ENCODE data around the gene CDHR4. TPM values are rescaled to one million over a fixed set of nuclear protein-coding genes. Genes with fewer than 3 reads are reported as not detected.
A peak's percentile ranks its signal among the peaks of the same experiment; 100 is the strongest.
"Not testable (repeated sequence)": the region's sequence is repeated elsewhere in the genome, so short reads cannot be mapped to it uniquely, and the experiment has no call there.

CDHR4 gene
- total and polyA plus RNA-seq, 2 experiments from 2014 or later: 0.57 TPM

DNA sequence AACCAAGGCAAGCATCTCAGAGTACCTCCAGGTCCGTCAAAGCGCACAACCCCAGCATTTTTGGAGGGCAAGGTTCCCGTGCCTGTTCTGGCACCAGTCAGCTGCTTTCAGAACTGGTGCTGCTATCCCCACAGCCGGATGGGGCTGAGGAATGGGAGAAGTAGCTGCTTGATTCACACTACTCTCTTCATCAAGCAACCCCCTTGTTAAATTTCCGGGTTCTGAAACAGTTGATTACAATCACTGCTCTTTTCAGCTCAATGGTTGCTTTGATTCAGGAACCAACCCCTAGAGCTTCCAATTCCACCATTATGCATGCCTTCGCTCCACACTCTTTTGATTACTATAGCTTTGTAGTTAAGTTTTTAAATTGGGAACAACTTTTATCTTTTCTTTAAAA is 26.3 kb upstream of the CDHR4 start:
- no peak overlapping the region for H3K4me2 ChIP-seq
- TF ChIP-seq, protein P1, sequence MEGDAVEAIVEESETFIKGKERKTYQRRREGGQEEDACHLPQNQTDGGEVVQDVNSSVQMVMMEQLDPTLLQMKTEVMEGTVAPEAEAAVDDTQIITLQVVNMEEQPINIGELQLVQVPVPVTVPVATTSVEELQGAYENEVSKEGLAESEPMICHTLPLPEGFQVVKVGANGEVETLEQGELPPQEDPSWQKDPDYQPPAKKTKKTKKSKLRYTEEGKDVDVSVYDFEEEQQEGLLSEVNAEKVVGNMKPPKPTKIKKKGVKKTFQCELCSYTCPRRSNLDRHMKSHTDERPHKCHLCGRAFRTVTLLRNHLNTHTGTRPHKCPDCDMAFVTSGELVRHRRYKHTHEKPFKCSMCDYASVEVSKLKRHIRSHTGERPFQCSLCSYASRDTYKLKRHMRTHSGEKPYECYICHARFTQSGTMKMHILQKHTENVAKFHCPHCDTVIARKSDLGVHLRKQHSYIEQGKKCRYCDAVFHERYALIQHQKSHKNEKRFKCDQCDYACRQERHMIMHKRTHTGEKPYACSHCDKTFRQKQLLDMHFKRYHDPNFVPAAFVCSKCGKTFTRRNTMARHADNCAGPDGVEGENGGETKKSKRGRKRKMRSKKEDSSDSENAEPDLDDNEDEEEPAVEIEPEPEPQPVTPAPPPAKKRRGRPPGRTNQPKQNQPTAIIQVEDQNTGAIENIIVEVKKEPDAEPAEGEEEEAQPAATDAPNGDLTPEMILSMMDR (IDR thresholded peaks at IDR 0.05; ENCODE audit: poor library complexity): no peak
- no peak for TF ChIP-seq EZH2 (IDR thresholded peaks at IDR 0.05; ENCODE audit: borderline replicate concordance)
- no peaks in the 10 kb centered on the region for H3K4me1 ChIP-seq (ENCODE audit: insufficient read depth)
- no peak overlapping the region for H3K4me3 ChIP-seq
- no peaks in the 10 kb centered on the region for H3K9me3 ChIP-seq (ENCODE audit: low read depth)
- no peak for DNase-seq (ENCODE audit: low spot score)
- no peaks in the 10 kb centered on the region for H3K27me3 ChIP-seq
- no peaks in the 10 kb centered on the region for H3K9me2 ChIP-seq (replicated peaks; ENCODE audit: insufficient read depth)
- H3K27ac ChIP-seq: no peak overlapping the region
- no peaks in the 10 kb centered on the region for H3K36me3 ChIP-seq (replicated peaks; ENCODE audit: insufficient read depth, low read depth)
- H3K79me2 ChIP-seq: no peaks in the 10 kb centered on the region
- WGBS (ENCODE audit: low lambda C conversion rate, missing lambda C conversion rate): 90% methylated on average over 6 of the region's 6 CpGs
- H4K20me1 ChIP-seq (ENCODE audit: insufficient read depth, poor library complexity, severe bottlenecking): no peaks in the 10 kb centered on the region
- H2AFZ ChIP-seq: no peak overlapping the region

DNA sequence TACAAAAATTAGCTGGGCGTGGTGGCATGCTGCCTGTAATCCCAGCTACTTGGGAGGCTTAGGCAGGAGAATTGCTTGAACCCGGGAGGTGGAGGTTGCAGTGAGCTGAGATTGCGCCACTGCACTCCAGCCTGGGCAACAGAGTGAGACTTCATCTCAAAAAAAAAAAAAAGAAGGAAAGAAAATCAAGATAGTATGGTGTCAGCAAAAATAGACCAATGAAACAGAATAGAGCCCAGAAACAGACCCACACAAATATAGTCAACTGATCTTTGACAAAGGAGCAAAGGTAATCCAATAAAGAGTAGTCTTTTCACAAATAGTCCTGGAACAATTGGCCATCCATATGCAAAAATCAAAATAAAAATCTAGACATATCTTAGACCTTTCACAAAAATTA is 23.5 kb upstream of the CDHR4 start:
- WGBS (ENCODE audit: low lambda C conversion rate, missing lambda C conversion rate): 90% methylated on average over 3 of the region's 3 CpGs
- H3K27ac ChIP-seq; H4K20me1 ChIP-seq (ENCODE audit: insufficient read depth, poor library complexity, severe bottlenecking); H2AFZ ChIP-seq; H3K79me2 ChIP-seq; H3K27me3 ChIP-seq; H3K4me1 ChIP-seq (ENCODE audit: insufficient read depth); H3K36me3 ChIP-seq (replicated peaks; ENCODE audit: insufficient read depth, low read depth); H3K4me3 ChIP-seq; H3K4me2 ChIP-seq; DNase-seq (ENCODE audit: low spot score); H3K9me2 ChIP-seq (replicated peaks; ENCODE audit: insufficient read depth); H3K9me3 ChIP-seq (ENCODE audit: low read depth): not testable (repeated sequence)

DNA sequence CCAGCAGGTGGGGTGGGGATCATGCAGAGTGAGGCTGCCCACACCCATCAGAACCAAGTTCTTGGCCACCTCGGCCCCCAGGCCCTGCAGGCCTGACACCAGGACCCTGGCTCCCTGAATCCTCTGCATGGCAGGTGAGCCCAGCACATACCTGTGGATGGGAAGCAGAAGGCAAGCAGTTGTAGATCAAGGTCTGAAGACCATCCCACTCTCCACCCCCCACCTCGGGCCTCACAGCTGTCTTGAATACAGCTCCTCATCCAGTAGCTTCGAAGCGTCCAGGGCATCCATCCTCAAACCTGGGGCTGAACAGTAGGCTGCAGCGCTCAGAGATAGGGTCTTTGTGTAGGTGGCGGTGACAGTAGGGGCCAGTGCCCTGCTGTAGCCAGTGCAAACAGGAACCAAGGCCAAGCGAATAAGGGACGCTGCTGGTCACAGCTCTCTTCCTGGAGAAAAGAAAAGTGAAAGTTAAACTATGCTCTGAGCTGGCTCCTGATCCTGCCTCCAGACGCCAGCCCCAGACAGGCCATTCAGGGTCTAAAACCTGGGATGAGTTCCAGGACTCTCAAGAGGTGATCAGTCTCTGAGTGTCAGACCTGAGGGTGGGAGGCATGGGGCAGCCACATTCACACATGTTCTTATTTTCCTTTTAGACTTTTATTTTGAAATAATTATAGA is 14.0 kb upstream of the CDHR4 start, which contains the start of gene UBA7:
Gene UBA7 (minus strand): TSS at position 457 of the 678 bp plus-strand sequence. CDS start 166 bp downstream, at position 291.
- H2AFZ ChIP-seq: peak within 1 kb of the TSS; percentile 82
- no peak within 1 kb of the TSS for H3K4me3 ChIP-seq
- peak; percentile 55 for DNase-seq (ENCODE audit: low spot score)
- peak within 1 kb of the TSS; percentile 81 for H3K4me2 ChIP-seq
- no peak for TF ChIP-seq EZH2 (IDR thresholded peaks at IDR 0.05; ENCODE audit: borderline replicate concordance)
- TF ChIP-seq, protein P1 (IDR thresholded peaks at IDR 0.05; ENCODE audit: poor library complexity): no peak
- TF ChIP-seq EZH2phosphoT487 (IDR thresholded peaks at IDR 0.05; ENCODE audit: low read depth, severe bottlenecking, unreplicated experiment): no peak
- H3K9me2 ChIP-seq (replicated peaks; ENCODE audit: insufficient read depth): no peaks in the 10 kb centered on the region
- H3K4me1 ChIP-seq (ENCODE audit: insufficient read depth): peaks cover 13% of the 10 kb centered on the region
- WGBS (ENCODE audit: low lambda C conversion rate, missing lambda C conversion rate): 72% methylated on average over 9 of the region's 9 CpGs
- peak within 1 kb of the TSS; percentile 82 for H3K27ac ChIP-seq
- no peaks in the 10 kb centered on the region for H3K36me3 ChIP-seq (replicated peaks; ENCODE audit: insufficient read depth, low read depth)
- no peaks in the 10 kb centered on the region for H3K27me3 ChIP-seq
- H4K20me1 ChIP-seq (ENCODE audit: insufficient read depth, poor library complexity, severe bottlenecking): no peaks in the 10 kb centered on the region
- no peaks in the 10 kb centered on the region for H3K9me3 ChIP-seq (ENCODE audit: low read depth)
- no peaks in the 10 kb centered on the region for H3K79me2 ChIP-seq

DNA sequence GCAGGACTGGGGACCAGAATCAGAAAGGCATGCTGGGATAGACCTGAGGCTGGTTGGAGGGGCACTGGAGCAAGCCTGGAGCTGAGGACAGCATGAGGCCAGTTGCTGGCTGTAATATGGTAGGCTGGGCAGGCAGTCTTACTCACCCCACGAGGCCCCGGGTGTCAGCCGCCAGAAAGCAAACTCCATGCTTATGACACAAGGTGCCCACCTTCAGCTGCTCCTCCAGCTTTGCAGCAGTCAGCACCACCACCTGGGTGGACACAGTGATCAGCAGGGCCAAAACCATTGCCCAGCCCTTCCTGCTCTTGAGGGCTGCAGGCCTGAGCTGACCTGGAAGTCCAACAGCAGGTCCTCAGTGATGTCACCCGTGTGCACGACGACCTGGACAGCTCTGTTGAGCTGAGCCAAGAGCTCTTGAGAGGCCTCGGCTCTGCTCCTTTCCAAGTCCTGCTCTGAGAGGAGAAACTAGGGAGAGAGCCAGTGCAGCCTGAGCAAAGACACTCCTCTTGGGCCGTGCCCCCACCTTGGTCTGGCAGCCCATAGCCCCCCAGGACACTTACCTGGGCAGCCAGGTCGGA is 13.3 kb upstream of the CDHR4 start:
- H3K4me1 ChIP-seq (ENCODE audit: insufficient read depth): peaks cover 19% of the 10 kb centered on the region
- no peak for TF ChIP-seq EZH2phosphoT487 (IDR thresholded peaks at IDR 0.05; ENCODE audit: low read depth, severe bottlenecking, unreplicated experiment)
- TF ChIP-seq, protein P1 (IDR thresholded peaks at IDR 0.05; ENCODE audit: poor library complexity): no peak
- DNase-seq (ENCODE audit: low spot score): no peak
- no peaks in the 10 kb centered on the region for H3K36me3 ChIP-seq (replicated peaks; ENCODE audit: insufficient read depth, low read depth)
- H3K4me3 ChIP-seq: no peak overlapping the region
- WGBS (ENCODE audit: low lambda C conversion rate, missing lambda C conversion rate): 87% methylated on average over 8 of the region's 9 CpGs
- no peaks in the 10 kb centered on the region for H3K79me2 ChIP-seq
- peak overlapping the region; percentile 82 for H3K27ac ChIP-seq
- no peaks in the 10 kb centered on the region for H3K9me3 ChIP-seq (ENCODE audit: low read depth)
- H4K20me1 ChIP-seq (ENCODE audit: insufficient read depth, poor library complexity, severe bottlenecking): no peaks in the 10 kb centered on the region
- H2AFZ ChIP-seq: no peak overlapping the region
- H3K27me3 ChIP-seq: no peaks in the 10 kb centered on the region
- peak overlapping the region; percentile 81 for H3K4me2 ChIP-seq
- no peaks in the 10 kb centered on the region for H3K9me2 ChIP-seq (replicated peaks; ENCODE audit: insufficient read depth)
